KOPT-K1 (cell line): ENCODE measurements around the gene FRY.

ENCODE experiments used
- H3K27ac ChIP-seq: fragments of 200-600 bp; sonication (generic); 2 replicates; pipeline ENCODE4 v1.5.1; 2016; ENCODE audit warnings: antibody characterized with exemption, mild to moderate bottlenecking, low read depth, low read length; ENCODE audit not compliant: poor library complexity, severe bottlenecking
- H3K36me3 ChIP-seq: fragments of 200-600 bp; sonication (generic); 2 replicates; pipeline ENCODE4 v1.5.1; 2017; ENCODE audit warnings: antibody characterized with exemption, mild to moderate bottlenecking, low read length, moderate library complexity; ENCODE audit not compliant: insufficient read depth
- H3K9me3 ChIP-seq: fragments of 200-600 bp; sonication (generic); 2 replicates; pipeline ENCODE4 v1.5.1; 2017; ENCODE audit warnings: antibody characterized with exemption, low read length, mild to moderate bottlenecking; ENCODE audit not compliant: insufficient read depth, poor library complexity, severe bottlenecking

Gene FRY

GRCh38 chr13:32203736-32204135 is 172.2 kb downstream of the FRY start:
- Histone ChIP-seq H3K27ac (no peak overlapping the region), H3K36me3 (no peaks in the 10 kb centered on the region), H3K9me3 (no peaks in the 10 kb centered on the region)

- Histone ChIP-seq H3K9me3 (no peaks in the 10 kb centered on the region), H3K27ac (no peak overlapping the region), H3K36me3 (no peaks in the 10 kb centered on the region)
Measured at GRCh38 chr13:32205431-32206096, 174.0 kb downstream of the FRY start.

DNA sequence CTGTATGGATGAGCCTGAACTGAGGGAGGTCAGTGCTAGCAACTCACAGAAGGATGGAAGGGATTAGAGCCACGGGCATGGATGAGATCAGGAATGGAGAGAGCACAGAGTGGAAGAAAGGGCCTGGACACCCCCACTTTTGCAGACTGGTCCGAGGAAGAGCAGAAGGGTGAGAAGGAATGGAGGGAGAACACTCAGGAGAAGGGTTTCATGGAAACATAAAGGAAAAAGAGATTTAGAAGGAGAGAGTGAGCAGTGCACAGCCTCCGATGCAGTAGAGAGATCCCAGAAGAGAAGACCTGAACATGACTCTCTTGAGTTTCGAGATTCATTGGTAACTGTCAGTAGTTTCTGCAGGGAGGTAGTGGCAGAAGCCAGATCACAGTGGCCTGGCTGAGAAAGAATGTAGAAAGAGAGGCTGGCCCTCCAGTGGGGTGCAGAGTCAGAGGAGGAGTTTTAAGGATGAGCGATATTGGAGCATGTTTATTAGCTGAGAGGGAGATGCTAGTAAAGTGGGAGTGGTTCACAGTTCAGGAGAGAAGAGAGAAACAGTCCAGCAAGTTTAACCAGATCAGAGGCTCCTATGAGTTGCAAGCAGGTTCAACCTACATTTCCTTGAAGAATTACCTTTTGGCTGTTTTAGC is 174.6 kb downstream of the FRY start:
- Histone ChIP-seq H3K36me3 (no peaks in the 10 kb centered on the region), H3K27ac (no peak overlapping the region), H3K9me3 (no peaks in the 10 kb centered on the region)

DNA sequence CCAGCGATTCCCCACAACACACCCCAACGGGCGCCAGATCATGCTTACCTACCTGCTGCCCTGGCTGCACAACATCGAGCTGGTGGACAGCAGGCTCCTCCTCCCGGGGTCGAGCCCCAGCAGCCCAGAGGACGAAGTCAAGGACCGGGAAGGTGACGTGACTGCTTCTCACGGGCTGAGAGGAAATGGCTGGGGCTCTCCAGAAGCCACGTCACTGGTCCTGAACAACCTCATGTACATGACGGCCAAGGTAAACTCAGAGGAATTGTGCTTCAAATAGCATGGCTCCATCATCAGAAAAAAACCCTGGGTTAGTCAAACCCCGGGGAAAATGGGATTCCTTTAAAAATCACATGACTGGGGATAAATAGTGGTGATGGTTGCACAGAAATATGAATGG is 177.3 kb downstream of the FRY start:
- Histone ChIP-seq H3K27ac (no peak overlapping the region), H3K36me3 (no peaks in the 10 kb centered on the region), H3K9me3 (no peaks in the 10 kb centered on the region)

GRCh38 chr13:32209652-32210051 is 178.1 kb downstream of the FRY start:
- Histone ChIP-seq H3K36me3 (no peaks in the 10 kb centered on the region), H3K9me3 (no peaks in the 10 kb centered on the region), H3K27ac (no peak overlapping the region)

GRCh38 chr13:32210101-32210500 is 178.5 kb downstream of the FRY start:
- no peak overlapping the region for H3K27ac ChIP-seq
- H3K9me3 ChIP-seq = no peaks in the 10 kb centered on the region
- no peaks in the 10 kb centered on the region for H3K36me3 ChIP-seq

DNA sequence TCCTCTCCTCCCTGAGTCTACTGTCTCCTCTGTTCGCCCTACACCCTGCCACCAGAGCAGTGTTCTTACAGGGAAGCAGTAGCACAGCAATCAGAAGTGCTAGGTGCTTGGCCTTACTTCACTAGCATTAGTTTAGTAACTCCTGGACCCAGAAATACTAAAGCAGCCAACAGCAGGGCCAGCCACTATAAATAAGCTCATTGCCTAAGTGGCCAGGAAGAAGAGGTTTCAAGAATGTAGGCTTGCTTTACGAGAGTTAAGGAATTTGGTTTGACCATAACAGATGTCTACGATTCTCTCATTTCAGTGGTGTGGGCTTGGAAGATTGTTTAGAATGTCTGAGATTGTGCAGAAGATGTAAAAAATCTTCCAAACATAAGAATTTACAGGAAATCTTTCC is 180.2 kb downstream of the FRY start:
- H3K27ac ChIP-seq = no peak overlapping the region
- H3K36me3 ChIP-seq = no peaks in the 10 kb centered on the region
- no peaks in the 10 kb centered on the region for H3K9me3 ChIP-seq

GRCh38 chr13:32212421-32212820 is 180.8 kb downstream of the FRY start:
- no peaks in the 10 kb centered on the region for H3K9me3 ChIP-seq
- no peak overlapping the region for H3K27ac ChIP-seq
- no peaks in the 10 kb centered on the region for H3K36me3 ChIP-seq

GRCh38 chr13:32213626-32214025 is 182.1 kb downstream of the FRY start:
- Histone ChIP-seq H3K27ac (no peak overlapping the region), H3K36me3 (no peaks in the 10 kb centered on the region), H3K9me3 (no peaks in the 10 kb centered on the region)

DNA sequence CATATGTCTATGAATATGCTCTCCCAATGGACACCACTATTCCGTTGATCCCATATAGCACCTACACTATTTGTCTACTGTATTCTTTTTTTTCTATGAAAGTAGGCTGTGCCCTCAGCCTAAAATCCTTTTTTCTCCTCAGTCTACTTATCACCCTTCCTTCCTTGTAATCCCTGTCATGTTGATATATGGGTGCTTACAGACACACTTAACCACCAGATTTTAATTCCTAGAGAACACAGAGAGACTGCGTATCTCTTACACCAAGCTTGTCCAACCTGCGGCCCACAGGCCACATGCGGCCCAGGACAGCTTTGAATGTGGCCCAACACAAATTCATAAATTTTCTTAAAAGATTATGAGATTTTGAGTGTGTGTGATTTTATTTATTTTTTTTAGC is 182.5 kb downstream of the FRY start:
- H3K36me3 ChIP-seq = no peaks in the 10 kb centered on the region
- no peaks in the 10 kb centered on the region for H3K9me3 ChIP-seq
- H3K27ac ChIP-seq = no peak overlapping the region

DNA sequence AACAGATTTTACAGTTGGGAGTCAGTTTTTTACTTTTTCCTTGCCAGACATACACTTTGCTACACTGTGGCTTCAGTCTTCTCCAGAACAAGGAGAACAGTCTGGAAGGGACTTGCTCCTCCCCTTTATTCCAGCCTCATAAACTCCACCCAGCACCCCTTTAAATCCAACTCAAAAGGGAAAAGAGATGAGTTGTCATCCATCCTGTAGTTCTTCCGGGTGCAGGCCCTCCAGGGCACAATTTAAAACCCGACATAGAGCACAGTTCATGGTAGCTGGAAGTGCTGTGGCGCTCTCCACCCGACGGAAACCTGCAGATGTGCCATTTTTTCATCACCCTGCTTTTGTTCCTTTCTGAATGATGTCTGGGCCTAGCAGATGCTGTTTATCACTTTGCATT is 184.7 kb downstream of the FRY start:
- H3K27ac ChIP-seq = no peak overlapping the region
- H3K36me3 ChIP-seq = no peaks in the 10 kb centered on the region
- H3K9me3 ChIP-seq = no peaks in the 10 kb centered on the region

GRCh38 chr13:32222046-32222676 is 190.6 kb downstream of the FRY start:
- H3K9me3 ChIP-seq = no peaks in the 10 kb centered on the region
- H3K36me3 ChIP-seq = no peaks in the 10 kb centered on the region

GRCh38 chr13:32224916-32225315 is 193.3 kb downstream of the FRY start:
- Histone ChIP-seq H3K36me3 (no peaks in the 10 kb centered on the region), H3K9me3 (no peaks in the 10 kb centered on the region), H3K27ac (no peak overlapping the region)

More at GRCh38 chr13:32222046-32222676, 190.6 kb downstream of the FRY start:
- no peak overlapping the region for H3K27ac ChIP-seq

DNA sequence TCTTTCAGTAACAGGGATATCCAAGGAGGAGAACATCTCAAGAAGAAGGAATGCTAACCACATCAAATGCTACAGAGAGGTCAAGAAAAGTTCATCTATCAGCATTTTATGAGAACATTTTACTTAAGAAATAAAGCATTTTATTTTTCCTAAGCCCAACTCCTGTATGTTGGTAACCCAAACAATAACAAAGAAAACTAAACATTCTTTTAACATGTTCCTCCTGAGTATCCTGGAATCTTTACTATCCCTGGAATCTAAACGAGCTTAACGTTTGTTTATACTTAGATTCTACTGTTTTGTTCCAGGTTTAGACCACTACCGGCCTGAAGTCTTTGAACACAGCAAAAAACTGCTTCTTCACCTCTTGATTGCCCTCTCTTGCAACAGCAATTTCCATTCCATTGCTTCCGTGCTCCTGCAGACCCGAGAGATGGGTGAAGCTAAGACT is 193.9 kb downstream of the FRY start:
- Histone ChIP-seq H3K36me3 (no peaks in the 10 kb centered on the region), H3K9me3 (no peaks in the 10 kb centered on the region), H3K27ac (no peak overlapping the region)

DNA sequence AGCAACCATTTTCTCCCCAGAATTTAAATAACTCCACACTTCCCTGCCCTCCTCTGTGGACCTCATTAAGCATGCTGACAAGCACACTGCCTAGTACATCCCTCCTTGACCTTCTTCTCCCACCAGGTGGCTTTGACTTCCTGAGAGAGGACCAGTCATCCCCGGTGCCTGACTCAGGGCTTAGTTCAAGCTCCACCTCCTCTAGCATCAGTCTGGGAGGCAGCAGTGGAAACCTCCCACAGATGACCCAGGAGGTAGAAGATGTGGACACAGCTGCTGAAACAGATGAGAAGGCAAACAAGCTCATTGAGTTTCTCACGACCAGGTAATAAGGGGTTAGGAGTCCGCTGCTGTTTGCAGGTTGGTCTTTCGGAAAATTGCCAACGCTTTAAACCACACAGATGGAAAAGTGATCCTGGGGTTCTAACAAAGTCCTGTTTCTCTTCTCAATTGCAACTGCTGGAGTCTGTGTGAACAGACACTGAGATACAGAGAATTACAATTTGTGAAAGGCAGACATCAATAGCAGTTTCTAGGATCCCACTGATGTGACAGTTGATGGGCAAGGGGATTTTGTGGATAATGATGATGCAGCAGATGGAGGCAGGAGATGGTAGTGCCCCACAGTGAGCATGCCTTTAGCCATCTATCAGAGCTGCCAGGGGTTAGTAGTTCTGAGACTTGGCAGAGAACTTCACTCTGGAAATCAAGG is 196.9 kb downstream of the FRY start:
- H3K36me3 ChIP-seq = no peaks in the 10 kb centered on the region
- H3K9me3 ChIP-seq = no peaks in the 10 kb centered on the region
- no peak overlapping the region for H3K27ac ChIP-seq
